ENCODE results near the gene CNTN4.

DNA sequence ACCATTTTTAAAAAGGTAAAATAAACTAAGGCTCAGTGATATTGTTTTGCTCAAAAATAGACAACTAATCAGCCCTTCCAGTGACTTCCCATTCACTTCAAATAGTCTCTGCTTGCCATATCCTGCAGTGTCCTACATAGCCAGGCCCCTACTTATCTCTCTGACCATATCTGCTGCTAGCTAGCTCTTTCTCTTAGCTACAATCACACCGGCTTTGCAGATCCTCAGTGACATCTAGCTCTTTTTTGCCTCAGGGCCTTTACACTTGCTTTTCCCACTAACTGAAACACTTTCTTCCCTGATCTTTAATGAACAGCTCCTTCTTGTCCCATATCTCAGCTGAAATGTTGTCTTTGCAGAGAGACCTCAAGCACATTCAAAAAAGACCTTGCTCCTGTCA lies 850.2 kb downstream of the CNTN4 start:
- TF ChIP-seq, protein P1, sequence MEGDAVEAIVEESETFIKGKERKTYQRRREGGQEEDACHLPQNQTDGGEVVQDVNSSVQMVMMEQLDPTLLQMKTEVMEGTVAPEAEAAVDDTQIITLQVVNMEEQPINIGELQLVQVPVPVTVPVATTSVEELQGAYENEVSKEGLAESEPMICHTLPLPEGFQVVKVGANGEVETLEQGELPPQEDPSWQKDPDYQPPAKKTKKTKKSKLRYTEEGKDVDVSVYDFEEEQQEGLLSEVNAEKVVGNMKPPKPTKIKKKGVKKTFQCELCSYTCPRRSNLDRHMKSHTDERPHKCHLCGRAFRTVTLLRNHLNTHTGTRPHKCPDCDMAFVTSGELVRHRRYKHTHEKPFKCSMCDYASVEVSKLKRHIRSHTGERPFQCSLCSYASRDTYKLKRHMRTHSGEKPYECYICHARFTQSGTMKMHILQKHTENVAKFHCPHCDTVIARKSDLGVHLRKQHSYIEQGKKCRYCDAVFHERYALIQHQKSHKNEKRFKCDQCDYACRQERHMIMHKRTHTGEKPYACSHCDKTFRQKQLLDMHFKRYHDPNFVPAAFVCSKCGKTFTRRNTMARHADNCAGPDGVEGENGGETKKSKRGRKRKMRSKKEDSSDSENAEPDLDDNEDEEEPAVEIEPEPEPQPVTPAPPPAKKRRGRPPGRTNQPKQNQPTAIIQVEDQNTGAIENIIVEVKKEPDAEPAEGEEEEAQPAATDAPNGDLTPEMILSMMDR (optimal IDR thresholded peaks at IDR 0.05 in 1 of 3, IDR thresholded peaks at IDR 0.05 in 1 of 3, conservative IDR thresholded peaks at IDR 0.05 in 1 of 3; ENCODE audit: extremely low read depth in 1 of 3, insufficient read depth in 2 of 3, low read length in 3 of 3): no peak
- TF ChIP-seq EZH2 (IDR thresholded peaks at IDR 0.05; ENCODE audit: low read length): no peak

All from keratinocyte (primary cell).